Glomerular visceral epithelial cell (primary cell): ENCODE measurements around the gene CDH4.

Experiments used
- DNase-seq: peaks from one replicate; pipeline ENCODE4 v3.0.0-alpha.2; 2016; ENCODE audit errors: extremely low spot score

The CDH4 gene

DNA sequence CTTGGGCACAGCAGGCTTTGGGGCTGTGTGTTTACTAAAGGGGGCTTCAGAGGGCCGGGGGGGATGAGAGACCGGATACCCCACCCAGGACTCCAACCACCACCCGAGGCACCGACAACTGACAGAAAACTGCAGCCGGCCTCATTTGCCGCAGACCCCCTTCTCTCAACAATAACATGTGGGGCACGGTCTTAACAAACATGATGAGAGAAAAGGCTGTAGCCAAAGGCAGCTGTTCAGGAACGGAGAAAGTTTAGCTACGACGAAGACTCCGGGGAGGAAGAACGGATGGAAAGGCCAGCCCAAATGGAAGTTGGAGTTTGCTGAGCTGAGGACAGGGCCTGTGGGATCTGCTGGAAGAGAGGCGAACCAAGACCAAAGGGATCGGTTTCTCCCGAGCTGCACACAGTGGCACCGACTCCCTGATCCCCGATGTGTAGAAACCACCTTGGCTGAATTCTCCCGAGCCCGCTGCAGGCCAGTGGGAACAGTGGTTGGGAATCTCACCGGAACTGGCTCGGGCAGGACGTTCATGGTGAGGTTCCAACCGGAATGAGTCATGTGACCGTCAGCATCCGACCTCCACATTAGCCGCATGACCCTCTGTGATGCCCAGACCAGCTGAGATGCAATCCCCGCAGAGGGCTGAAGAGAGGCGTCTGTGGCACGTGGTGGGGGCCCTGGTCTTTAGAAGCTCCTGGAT is 454.3 kb downstream of the CDH4 start:
- DNase-seq = no peak

GRCh38 chr20:61708891-61709290 is 456.8 kb downstream of the CDH4 start:
- no peak for DNase-seq

GRCh38 chr20:61710108-61710507 is 458.0 kb downstream of the CDH4 start:
- no peak for DNase-seq

DNA sequence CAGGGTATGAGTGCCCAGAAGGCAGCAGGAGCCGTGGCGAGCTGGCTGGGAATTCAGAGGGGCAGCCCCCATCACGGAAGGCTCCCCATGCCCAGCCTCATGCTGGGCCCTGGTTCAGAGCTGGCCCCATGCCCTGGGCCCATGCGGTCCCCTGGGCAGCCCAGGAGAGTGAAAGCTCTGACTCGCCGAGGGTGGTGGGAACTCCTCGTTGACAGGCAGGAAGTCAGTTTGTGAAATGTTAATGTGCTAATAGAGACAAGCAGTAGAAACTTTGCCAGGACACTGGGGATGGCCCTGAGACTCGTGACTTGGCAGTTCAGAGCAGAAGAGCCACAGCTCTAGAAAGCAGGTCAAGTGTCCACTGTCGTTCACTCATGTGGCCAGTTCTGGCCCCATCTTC is 460.6 kb downstream of the CDH4 start:
- DNase-seq = no peak

GRCh38 chr20:61718361-61719005 is 466.4 kb downstream of the CDH4 start:
- no peak for DNase-seq

GRCh38 chr20:61719691-61720347 is 467.8 kb downstream of the CDH4 start:
- no peak for DNase-seq

DNA sequence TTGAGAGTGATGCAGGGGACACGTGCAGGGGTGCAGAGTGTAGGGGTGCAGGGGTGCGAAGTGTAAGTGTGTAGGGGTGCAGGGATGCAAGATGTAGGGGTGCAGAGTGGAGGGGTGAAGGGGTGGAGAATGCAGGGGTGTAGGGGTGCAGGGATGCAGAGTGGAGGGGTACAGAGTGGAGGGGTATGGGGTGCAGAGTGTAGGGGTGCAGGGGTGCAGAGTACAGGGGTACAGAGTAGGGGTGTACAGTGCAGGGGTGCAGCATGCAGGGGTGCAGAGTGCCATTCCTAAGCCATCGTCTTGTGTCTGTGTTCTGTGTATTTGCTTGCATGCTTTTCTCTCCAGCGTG is 468.3 kb downstream of the CDH4 start:
- DNase-seq = no peak

- no peak for DNase-seq
Observed at GRCh38 chr20:61722146-61722678, 470.2 kb downstream of the CDH4 start.

DNA sequence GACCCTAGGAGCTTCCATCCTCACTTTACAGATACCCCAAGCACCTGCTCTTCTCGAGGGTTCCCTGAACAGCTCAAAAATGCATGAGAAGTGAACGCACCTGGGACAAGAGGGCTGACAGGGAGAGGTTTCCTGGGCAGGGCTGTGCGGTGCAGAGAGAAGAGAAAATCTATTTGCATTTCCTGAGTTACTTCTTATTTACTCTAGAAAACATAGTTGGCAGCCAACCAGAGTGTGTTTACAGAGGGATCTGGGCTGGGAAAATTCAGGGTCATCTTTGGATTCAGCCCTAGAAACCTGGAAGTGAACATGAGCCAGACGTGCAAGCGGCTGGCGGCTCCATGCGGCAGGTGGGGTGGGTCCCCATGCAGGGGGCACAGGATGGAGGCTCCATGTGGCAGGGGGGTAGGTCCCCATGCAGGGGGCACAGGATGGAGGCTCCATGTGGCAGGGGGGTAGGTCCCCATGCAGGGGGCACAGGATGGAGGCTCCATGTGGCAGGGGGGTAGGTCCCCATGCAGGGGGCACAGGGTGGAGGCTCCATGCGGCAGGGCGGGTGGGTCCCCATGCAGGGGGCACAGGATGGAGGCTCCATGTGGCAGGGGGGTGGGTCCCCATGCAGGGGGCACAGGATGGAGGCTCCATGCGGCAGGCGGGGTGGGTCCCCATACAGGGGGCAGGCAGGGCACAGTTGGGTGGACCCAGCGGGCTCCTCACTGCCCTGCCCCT is 471.6 kb downstream of the CDH4 start:
- DNase-seq = no peak

DNA sequence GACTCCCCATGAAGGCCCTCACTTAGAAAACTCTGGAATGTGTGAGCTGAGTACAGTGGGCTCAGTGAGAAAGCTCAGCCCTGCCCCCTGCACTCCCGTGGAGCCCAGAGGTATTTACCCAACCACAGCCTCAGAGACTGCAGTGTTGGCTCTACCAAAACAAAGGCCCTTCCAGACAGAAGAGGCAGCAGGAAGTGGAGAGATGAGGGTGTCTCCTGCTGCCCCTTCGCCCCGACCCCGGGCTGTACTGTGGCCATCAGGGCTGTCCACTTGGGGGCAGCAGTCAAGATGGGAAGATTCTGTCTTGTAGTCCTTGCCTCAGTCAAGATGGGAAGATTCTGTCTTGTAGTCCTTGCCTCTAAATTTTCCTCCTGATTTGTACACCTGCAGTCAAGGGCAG is 472.3 kb downstream of the CDH4 start:
- DNase-seq = no peak

GRCh38 chr20:61725145-61725544 is 473.1 kb downstream of the CDH4 start:
- DNase-seq = no peak

- DNase-seq = no peak
Observed at GRCh38 chr20:61725966-61726365, 473.9 kb downstream of the CDH4 start.

DNA sequence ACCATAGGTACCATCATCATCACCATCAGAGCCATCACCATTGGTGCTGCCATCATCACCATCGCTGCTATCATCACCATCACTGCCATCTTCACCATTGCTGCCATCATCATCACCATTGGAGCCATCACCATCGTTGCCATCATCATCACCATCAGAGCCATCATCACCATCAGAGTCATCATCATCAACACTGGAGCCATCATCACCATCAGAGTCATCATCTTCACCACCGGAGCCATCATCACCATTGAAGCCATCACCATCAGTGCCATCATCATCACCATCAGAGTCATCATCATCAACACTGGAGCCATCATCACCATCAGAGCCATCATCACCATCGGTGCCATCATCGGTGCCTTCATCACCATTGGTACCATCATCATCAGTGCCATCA is 474.9 kb downstream of the CDH4 start:
- no peak for DNase-seq

DNA sequence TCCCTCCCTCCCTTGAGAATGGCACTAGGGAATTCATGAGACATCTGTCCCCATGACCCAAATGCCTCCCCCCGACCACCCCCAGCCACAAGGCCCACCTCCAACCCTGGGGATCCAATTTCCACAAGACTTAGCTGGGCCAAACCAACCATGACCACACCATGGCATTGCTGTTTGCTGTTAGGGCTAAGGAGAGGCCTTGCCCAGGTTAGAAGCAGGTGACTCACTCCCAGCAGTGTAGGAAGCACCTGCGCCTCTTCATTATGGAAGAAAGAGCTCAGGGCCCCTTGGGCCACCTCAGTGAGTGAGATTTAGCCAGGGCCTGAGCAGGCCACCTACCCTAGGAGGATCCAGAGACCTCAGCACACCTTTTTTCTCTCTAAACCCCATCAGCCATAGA is 475.7 kb downstream of the CDH4 start:
- DNase-seq = no peak

DNA sequence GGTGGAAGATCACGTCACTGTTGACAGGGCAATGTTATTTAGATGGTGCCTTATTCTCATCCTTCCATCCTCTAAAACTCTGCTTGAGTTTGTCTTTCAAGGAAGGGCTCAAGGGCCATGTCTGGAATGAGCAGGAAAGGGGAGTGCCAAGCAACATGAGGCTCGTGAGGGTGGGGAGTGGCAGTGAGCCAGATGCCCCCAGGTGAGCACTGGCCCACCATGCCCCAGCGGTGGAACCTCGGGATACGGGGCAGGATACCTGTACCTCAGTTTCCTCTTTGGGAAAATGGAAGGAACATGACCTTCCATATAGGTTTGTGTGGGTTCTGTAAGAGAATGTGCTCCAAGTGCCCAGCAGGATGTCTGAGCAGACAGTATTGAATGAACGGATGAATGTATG is 476.3 kb downstream of the CDH4 start:
- no peak for DNase-seq

DNA sequence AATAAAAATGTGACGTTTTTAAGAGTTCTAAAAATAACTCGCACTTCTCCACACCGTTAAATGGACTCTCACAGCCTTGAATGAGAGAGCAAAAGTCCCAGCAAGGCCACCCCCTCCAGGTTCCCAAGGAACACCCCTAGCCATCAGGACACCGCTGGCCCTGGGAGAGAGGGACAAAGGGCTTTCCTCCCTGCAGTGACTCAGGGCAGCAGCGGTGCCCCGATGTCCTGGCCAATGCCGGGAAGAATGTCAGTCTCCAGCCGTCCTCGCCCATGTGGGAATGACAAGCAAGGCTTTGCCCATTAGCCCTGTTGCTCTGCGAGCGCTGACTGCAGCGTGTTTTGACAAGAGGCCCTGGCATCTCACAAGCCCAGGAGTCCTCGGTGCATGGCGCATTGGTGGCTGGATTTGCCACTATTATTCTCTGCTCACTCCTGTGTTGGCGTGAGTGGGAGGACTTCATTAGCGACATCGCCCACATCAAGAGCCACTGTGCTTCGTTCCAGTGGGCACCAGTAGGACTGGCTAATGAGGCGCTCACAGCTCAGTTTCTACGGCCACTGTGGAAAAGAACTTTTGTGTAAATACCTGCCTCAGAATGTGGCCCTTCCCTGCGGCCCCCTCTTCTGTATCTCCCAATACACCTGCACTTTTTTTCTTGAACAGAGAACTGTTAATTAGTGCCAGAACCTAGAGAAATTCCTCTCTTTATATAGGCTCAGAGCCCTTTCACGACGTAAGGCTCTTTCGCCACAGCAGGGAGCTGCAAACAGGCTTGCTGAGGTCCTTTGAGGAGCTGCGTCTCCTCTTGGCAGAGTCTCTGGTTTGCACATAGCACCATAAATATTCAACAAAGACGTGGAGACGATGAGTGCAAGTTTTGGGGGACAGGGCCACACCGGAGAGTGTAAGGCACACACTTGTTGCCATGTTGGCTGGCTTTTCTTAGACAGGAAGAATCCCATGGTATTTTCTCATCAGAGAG is 477.0 kb downstream of the CDH4 start:
- no peak for DNase-seq

GRCh38 chr20:61730631-61731362 is 478.7 kb downstream of the CDH4 start:
- no peak for DNase-seq

- DNase-seq = peak; percentile 17
Observed at GRCh38 chr20:61731363-61732181, 479.5 kb downstream of the CDH4 start.

DNA sequence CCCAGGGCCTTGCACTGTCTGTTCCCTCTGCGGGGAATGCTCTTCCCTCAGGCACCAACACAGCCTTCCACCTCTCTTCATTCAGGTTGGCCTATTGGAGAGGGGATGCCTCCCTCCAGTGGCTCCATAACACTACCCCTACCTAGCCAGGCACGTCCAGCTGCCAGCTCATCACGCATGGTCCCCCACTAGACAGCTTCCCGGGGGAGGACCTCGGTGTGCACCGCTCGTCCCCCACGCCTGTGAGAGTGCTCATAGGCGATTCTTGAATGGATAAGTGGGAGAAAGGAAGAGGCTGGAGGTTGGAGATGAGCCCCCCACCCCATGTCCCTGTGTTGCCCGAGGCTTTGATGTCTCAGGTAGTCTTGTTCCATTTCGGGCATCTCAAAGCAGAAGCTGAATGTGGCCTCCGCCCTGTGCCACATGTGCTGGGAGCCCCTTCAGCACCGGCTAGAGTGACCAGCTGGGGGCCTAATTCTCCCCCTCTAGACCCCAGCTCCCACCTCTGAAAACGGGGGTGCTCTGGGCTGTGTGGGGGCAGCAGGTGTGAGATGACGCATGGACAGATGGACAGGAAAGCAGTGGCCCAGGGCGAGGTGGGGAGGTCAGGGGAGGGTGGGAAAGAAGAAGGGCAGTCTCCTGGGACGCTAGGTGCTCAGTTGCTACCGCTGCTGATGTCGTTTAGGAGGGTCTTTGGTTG is 480.6 kb downstream of the CDH4 start:
- no peak for DNase-seq
